ENCODE results near the gene HYAL4.
A peak's percentile ranks its signal among the peaks of the same experiment; 100 is the strongest.

HYAL4 gene

GRCh38 chr7:123905714-123906113, 60.7 kb downstream of the HYAL4 start:
- no peak overlapping the region for H3K4me3 ChIP-seq (ENCODE audit: low read depth, low read length)
- TF ChIP-seq CTCF (IDR thresholded peaks at IDR 0.05; ENCODE audit: low read depth, low read length) (no peak), MYC (IDR thresholded peaks at IDR 0.05; ENCODE audit: low read depth, low read length) (no peak), MAX (IDR thresholded peaks at IDR 0.05; ENCODE audit: low read depth, low read length) (no peak), POLR2A (IDR thresholded peaks at IDR 0.05; ENCODE audit: extremely low read depth, insufficient read length) (no peak)
- no peak for DNase-seq (ENCODE audit: low read depth)

- no peak overlapping the region for H3K4me3 ChIP-seq (ENCODE audit: low read depth, low read length)
- TF ChIP-seq MAX (IDR thresholded peaks at IDR 0.05; ENCODE audit: low read depth, low read length), result no peak
- peak; percentile 44 for TF ChIP-seq CTCF (IDR thresholded peaks at IDR 0.05; ENCODE audit: low read depth, low read length)
- DNase-seq (ENCODE audit: low read depth), result peak; percentile 60
Observed at GRCh38 chr7:123916240-123916724, 71.3 kb downstream of the HYAL4 start.

GRCh38 chr7:123917878-123918277, 72.9 kb downstream of the HYAL4 start:
- TF ChIP-seq CTCF (IDR thresholded peaks at IDR 0.05; ENCODE audit: low read depth, low read length) (no peak), MAX (IDR thresholded peaks at IDR 0.05; ENCODE audit: low read depth, low read length) (no peak), MYC (IDR thresholded peaks at IDR 0.05; ENCODE audit: low read depth, low read length) (no peak), POLR2A (IDR thresholded peaks at IDR 0.05; ENCODE audit: extremely low read depth, insufficient read length) (no peak)
- DNase-seq (ENCODE audit: low read depth), result no peak
- no peak overlapping the region for H3K4me3 ChIP-seq (ENCODE audit: low read depth, low read length)

- no peak for DNase-seq (ENCODE audit: low read depth)
- no peak overlapping the region for H3K4me3 ChIP-seq (ENCODE audit: low read depth, low read length)
- TF ChIP-seq POLR2A (IDR thresholded peaks at IDR 0.05; ENCODE audit: extremely low read depth, insufficient read length), result no peak
- TF ChIP-seq MAX (IDR thresholded peaks at IDR 0.05; ENCODE audit: low read depth, low read length), result no peak
Observed at GRCh38 chr7:123918309-123918708, 73.3 kb downstream of the HYAL4 start.

- no peak overlapping the region for H3K4me3 ChIP-seq (ENCODE audit: low read depth, low read length)
- no peak for TF ChIP-seq POLR2A (IDR thresholded peaks at IDR 0.05; ENCODE audit: extremely low read depth, insufficient read length)
- no peak for TF ChIP-seq MAX (IDR thresholded peaks at IDR 0.05; ENCODE audit: low read depth, low read length)
- no peak for TF ChIP-seq MYC (IDR thresholded peaks at IDR 0.05; ENCODE audit: low read depth, low read length)
- no peak for TF ChIP-seq CTCF (IDR thresholded peaks at IDR 0.05; ENCODE audit: low read depth, low read length)
- DNase-seq (ENCODE audit: low read depth), result no peak
Observed at GRCh38 chr7:123923599-123923998, 78.6 kb downstream of the HYAL4 start.

GRCh38 chr7:123924941-123925340, 80.0 kb downstream of the HYAL4 start, which contains the start of gene SPAM1:
Gene SPAM1, plus strand, starts transcription at chr7:123925241. Its CDS starts 28,330 bp downstream, at chr7:123953571.
- TF ChIP-seq POLR2A (IDR thresholded peaks at IDR 0.05; ENCODE audit: extremely low read depth, insufficient read length), result no peak
- no peak for TF ChIP-seq CTCF (IDR thresholded peaks at IDR 0.05; ENCODE audit: low read depth, low read length)
- TF ChIP-seq MYC (IDR thresholded peaks at IDR 0.05; ENCODE audit: low read depth, low read length), result no peak
- no peak for TF ChIP-seq MAX (IDR thresholded peaks at IDR 0.05; ENCODE audit: low read depth, low read length)
- no peak for DNase-seq (ENCODE audit: low read depth)
- H3K4me3 ChIP-seq (ENCODE audit: low read depth, low read length), result no peak within 1 kb of the TSS
